NB4 (cell line): ENCODE results near the gene AQP10.
"Not testable (repeated sequence)": the region's sequence is repeated elsewhere in the genome, so short reads cannot be mapped to it uniquely, and the experiment has no call there.

ENCODE experiments used
- MYC ChIP-seq: IDR thresholded peaks from 2 replicates; pipeline ENCODE4 v1.6.1; 2011; ENCODE audit warnings: low read depth, low read length
- POLR2A ChIP-seq: IDR thresholded peaks from 2 replicates; pipeline ENCODE4 v1.6.1; 2011; ENCODE audit warnings: mild to moderate bottlenecking; ENCODE audit not compliant: insufficient read length; ENCODE audit errors: extremely low read depth
- TF ChIP-seq, protein P1 (sequence below): IDR thresholded peaks from one replicate; pipeline ENCODE4 v1.5.1; 2012; ENCODE audit warnings: low read depth, low read length
- TF ChIP-seq, protein P2 (sequence below): IDR thresholded peaks from 2 replicates; pipeline ENCODE4 v1.6.1; 2011; ENCODE audit warnings: low read depth, low read length

DNA sequence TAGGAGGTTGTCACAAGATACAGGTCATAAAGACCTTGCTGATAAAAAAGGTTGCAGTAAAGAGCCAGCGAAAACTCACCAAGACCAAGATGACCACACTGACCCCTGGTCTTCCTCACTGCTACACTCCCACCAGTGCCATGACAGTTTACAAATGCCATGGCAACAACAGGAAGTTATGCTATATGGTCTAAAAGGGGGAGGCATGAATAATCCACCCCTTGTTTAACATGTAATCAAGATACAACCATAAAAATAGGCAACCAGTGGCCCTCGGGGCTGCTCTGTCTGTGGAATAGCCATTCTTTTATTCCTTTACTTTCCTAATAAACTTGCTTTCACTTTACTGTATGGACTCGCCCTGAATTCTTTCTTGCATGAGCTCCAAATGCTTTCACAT is 6.7 kb upstream of the AQP10 start:
- TF ChIP-seq, protein P1, sequence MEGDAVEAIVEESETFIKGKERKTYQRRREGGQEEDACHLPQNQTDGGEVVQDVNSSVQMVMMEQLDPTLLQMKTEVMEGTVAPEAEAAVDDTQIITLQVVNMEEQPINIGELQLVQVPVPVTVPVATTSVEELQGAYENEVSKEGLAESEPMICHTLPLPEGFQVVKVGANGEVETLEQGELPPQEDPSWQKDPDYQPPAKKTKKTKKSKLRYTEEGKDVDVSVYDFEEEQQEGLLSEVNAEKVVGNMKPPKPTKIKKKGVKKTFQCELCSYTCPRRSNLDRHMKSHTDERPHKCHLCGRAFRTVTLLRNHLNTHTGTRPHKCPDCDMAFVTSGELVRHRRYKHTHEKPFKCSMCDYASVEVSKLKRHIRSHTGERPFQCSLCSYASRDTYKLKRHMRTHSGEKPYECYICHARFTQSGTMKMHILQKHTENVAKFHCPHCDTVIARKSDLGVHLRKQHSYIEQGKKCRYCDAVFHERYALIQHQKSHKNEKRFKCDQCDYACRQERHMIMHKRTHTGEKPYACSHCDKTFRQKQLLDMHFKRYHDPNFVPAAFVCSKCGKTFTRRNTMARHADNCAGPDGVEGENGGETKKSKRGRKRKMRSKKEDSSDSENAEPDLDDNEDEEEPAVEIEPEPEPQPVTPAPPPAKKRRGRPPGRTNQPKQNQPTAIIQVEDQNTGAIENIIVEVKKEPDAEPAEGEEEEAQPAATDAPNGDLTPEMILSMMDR: not testable (repeated sequence)
- TF ChIP-seq, protein P2, sequence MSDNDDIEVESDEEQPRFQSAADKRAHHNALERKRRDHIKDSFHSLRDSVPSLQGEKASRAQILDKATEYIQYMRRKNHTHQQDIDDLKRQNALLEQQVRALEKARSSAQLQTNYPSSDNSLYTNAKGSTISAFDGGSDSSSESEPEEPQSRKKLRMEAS: not testable (repeated sequence)
- TF ChIP-seq POLR2A, MYC: not testable (repeated sequence)
